Brain microvascular endothelial cell (primary cell): ENCODE results near the gene HERPUD1.
"Not testable (repeated sequence)": the region's sequence is repeated elsewhere in the genome, so short reads cannot be mapped to it uniquely, and the experiment has no call there.

Source experiments
- DNase-seq: peaks from one replicate; pipeline ENCODE4 v3.0.0-alpha.2; 2020
- H3K27ac ChIP-seq: fragments of 250-450 bp; sonication (Bioruptor Pico); 2 replicates; pipeline ENCODE4 v1.5.1; 2020; ENCODE audit warnings: mild to moderate bottlenecking, moderate library complexity
- H3K27me3 ChIP-seq: fragments of 250-450 bp; sonication (Bioruptor Pico); replicated peaks from 2 replicates; pipeline ENCODE4 v1.5.1; 2020; ENCODE audit warnings: mild to moderate bottlenecking
- H3K36me3 ChIP-seq: fragments of 250-450 bp; sonication (Bioruptor Pico); replicated peaks from 2 replicates; pipeline ENCODE4 v1.5.1; 2020; ENCODE audit warnings: mild to moderate bottlenecking
- H3K4me3 ChIP-seq: 2 replicates; pipeline ENCODE4 v1.5.1; 2011; ENCODE audit warnings: low read depth, mild to moderate bottlenecking, control low read depth, low read length, moderate library complexity
- CTCF ChIP-seq: IDR thresholded peaks from 2 replicates; pipeline ENCODE4 v1.5.1; 2011; ENCODE audit warnings: low read depth, mild to moderate bottlenecking, moderate library complexity, low read length, control low read depth, inconsistent platforms; ENCODE audit errors: missing control alignments
- in situ Hi-C: cut with HindIII; loops from 2 replicates; pipeline ENCODE4 v1.10.0; 2017; ENCODE audit warnings: low sequenced_read_pairs, low pct_ligation_motif_present

The HERPUD1 gene

DNA sequence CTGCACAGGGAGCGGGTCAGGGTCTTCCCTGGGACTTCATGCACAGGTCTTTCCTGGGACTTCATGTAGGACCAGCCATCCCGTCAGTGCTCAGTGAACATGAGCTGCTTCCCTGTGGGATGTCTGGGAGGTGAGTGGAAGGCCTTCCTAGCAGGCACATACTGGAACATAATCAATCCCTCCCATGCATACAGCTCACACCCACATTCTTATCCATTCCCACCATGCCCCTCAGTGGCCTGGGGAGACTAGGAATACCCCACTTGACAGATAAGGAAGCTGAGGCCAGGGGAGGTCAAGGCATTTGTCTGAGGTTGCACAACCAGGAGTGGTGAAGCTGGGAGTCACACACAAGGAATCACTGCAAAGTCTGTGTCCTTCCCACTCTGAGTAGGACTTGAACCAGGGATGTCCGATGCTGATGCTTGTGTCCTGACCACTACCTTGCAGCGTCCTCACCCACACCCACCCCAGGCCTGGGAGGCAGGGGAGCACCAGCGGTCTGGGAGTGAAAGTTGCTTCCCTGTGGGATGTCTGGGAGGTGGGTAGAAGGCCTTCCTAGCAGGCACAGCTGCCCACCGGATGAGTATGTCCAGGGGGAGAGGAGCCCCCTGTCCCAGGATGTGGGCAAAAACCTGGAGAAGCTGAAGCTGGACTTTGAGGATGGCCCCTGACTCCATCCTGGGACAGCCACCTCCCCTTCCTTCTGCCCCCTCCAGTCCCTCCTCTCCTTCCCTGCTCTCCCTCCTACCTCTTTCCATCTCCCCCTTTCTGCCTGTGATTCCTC, 56.4 kb downstream of the HERPUD1 start:
- Histone ChIP-seq H3K27me3 (no peaks in the 10 kb centered on the region), H3K36me3 (no peaks in the 10 kb centered on the region), H3K27ac (no peak overlapping the region), H3K4me3 (peak overlapping the region; percentile 82)
- in situ Hi-C loops = no loop called here
- no peak for DNase-seq
- no peak for TF ChIP-seq CTCF

DNA sequence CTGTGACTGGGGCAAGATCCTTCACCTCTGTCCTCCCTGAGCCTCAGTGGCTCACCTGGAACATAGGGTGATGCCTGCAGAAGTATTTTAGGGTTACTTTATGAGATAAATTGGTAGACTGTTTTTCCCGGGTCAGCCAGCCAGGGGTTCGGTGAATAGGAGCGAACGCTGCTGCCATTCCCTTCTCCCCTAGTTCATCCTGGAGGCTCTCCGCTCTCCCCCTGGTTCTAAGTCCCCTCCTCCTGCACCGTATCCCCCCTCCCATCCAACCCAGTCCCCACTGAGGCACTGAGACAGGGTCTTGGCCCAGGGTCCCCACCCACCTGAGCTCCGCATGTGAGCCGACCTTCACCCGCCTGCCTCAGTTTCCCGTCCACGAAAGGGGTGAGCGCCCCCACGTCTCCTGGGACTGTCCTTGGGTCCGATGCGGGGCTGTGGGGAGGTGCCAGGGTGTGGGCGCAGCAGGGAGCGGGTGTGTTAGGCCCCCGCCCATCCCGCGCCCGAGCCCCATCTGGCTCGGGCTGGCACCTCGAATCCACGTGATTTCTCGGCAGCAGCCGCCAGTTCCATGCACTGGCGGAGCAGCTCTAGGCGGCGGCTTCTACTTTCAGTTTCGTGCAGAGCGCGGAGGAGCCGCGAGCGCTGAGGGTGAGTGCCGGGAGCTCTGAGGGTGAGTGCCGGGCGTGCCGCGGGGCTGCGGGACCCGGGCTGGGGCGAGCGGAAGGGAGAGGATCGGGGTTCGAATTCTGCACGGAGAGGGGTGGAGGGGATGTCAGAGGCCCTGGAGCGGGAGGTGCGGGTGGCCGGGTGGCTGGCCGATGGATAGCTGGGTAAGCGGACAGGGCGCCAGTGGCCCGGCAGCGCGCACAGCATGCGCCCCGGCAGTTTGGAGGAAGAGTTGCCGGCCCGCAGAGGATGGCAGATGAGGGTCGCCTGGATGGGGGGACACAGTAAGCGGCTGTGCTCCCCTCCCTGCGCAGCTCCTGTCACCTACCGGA, 57.3 kb downstream of the HERPUD1 start, which contains the start of gene NLRC5:
TSS of gene NLRC5 (plus strand) at position 610 of the 998 bp plus-strand sequence. CDS start 31,156 bp downstream, outside the sequence.
- Histone ChIP-seq H3K4me3 (peak within 1 kb of the TSS; percentile 82), H3K36me3 (no peaks in the 10 kb centered on the region), H3K27ac (peak within 1 kb of the TSS; percentile 76), H3K27me3 (no peaks in the 10 kb centered on the region)
- peak; percentile 70 for DNase-seq
- in situ Hi-C loops = no loop called here
- no peak for TF ChIP-seq CTCF

GRCh38 chr16:56989988-56990387, 58.0 kb downstream of the HERPUD1 start:
- in situ Hi-C loops = no loop called here
- Histone ChIP-seq H3K27me3 (no peaks in the 10 kb centered on the region), H3K4me3 (peak overlapping the region; percentile 82), H3K36me3 (no peaks in the 10 kb centered on the region), H3K27ac (peak overlapping the region; percentile 76)
- no peak for DNase-seq
- no peak for TF ChIP-seq CTCF

DNA sequence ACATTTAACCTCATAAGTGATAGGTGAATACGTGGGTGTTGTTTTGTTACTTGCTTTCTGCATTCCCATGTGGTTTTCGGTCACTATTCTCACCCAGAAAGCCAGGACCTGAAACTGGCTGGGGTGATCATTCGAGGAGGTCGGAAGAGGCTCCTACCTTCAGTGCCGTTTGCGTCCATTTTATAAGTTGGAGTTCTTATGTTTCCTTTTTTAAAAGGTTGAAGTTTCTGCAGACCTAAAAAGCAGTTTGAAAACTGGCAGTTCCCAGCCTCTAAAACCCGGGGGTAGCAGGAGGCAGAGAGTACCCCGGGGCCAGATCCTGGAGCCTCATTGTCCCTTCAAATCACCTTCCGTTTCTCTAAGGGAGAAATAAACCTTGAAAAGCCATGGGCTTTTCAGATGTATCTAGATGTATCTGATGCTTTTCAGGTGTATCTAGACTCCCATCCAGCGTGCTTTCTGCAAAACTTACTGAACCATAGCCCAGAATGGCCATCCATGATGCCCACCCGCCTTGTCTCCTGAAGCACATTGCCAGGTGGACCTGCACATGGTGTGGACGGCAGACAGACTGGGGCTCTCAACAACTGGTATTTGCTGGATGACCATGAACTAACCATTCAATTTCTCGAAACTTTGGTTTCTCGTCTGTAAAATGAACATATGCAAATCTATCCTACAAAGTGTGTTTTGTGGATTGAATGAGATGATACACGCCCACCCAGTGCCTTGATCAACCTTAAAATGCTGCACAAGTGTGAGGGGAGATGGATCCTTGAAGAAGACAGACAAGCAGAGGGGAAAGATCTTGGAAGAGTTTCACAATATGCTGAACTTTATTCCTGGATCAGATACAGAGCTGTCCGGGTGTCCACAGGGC, 58.7 kb downstream of the HERPUD1 start:
- H3K36me3 ChIP-seq = no peaks in the 10 kb centered on the region
- in situ Hi-C loops = no loop called here
- no peaks in the 10 kb centered on the region for H3K27me3 ChIP-seq
- no peak overlapping the region for H3K27ac ChIP-seq
- no peak for DNase-seq
- peak overlapping the region; percentile 82 for H3K4me3 ChIP-seq
- TF ChIP-seq CTCF = no peak

GRCh38 chr16:56992431-56992830, 60.5 kb downstream of the HERPUD1 start:
- in situ Hi-C loops, H3K4me3 ChIP-seq, H3K27me3 ChIP-seq, H3K36me3 ChIP-seq, DNase-seq, H3K27ac ChIP-seq: not testable (repeated sequence)
